ENCODE results near the gene TEK.
A peak's percentile ranks its signal among the peaks of the same experiment; 100 is the strongest.

Gene TEK

GRCh38 chr9:27125030-27125429, 16.0 kb downstream of the TEK start:
- DNase-seq = peak; percentile 87

GRCh38 chr9:27125936-27126335, 16.9 kb downstream of the TEK start:
- DNase-seq = no peak

- DNase-seq = no peak
Observed at GRCh38 chr9:27126670-27127069, 17.6 kb downstream of the TEK start.

- no peak for DNase-seq
Observed at GRCh38 chr9:27129221-27129620, 20.2 kb downstream of the TEK start.

GRCh38 chr9:27131731-27132130, 22.7 kb downstream of the TEK start:
- DNase-seq = no peak

GRCh38 chr9:27133817-27134216, 24.8 kb downstream of the TEK start:
- no peak for DNase-seq

- DNase-seq = no peak
Observed at GRCh38 chr9:27142299-27142930, 33.4 kb downstream of the TEK start.

- DNase-seq = no peak
Observed at GRCh38 chr9:27145143-27145542, 36.1 kb downstream of the TEK start.

GRCh38 chr9:27149651-27150050, 40.6 kb downstream of the TEK start:
- DNase-seq = no peak

- DNase-seq = no peak
Observed at GRCh38 chr9:27150746-27151406, 41.9 kb downstream of the TEK start.

GRCh38 chr9:27151693-27152404, 42.8 kb downstream of the TEK start:
- DNase-seq = no peak

GRCh38 chr9:27152405-27152718, 43.3 kb downstream of the TEK start:
- DNase-seq = no peak

- DNase-seq = no peak
Observed at GRCh38 chr9:27154908-27155307, 45.9 kb downstream of the TEK start.

- DNase-seq = no peak
Observed at GRCh38 chr9:27157097-27157496, 48.1 kb downstream of the TEK start.

GRCh38 chr9:27157736-27158135, 48.7 kb downstream of the TEK start:
- no peak for DNase-seq

GRCh38 chr9:27160636-27161035, 51.6 kb downstream of the TEK start:
- no peak for DNase-seq

- DNase-seq = no peak
Observed at GRCh38 chr9:27162045-27162444, 53.0 kb downstream of the TEK start.

- no peak for DNase-seq
Observed at GRCh38 chr9:27165068-27165467, 56.0 kb downstream of the TEK start.

- DNase-seq = no peak
Observed at GRCh38 chr9:27165670-27166069, 56.6 kb downstream of the TEK start.

- DNase-seq = no peak
Observed at GRCh38 chr9:27168496-27168895, 59.5 kb downstream of the TEK start.

- no peak for DNase-seq
Observed at GRCh38 chr9:27168951-27169350, 59.9 kb downstream of the TEK start.

- no peak for DNase-seq
Observed at GRCh38 chr9:27176971-27177370, 67.9 kb downstream of the TEK start.

- no peak for DNase-seq
Observed at GRCh38 chr9:27179245-27179865, 70.3 kb downstream of the TEK start.

GRCh38 chr9:27181381-27181780, 72.4 kb downstream of the TEK start:
- no peak for DNase-seq

All from right forelimb (tissue), 1 donor.